HG02973 (cell line): Measurements from ENCODE around the gene LBP.
"Not testable (repeated sequence)": the region's sequence is repeated elsewhere in the genome, so short reads cannot be mapped to it uniquely, and the experiment has no call there.

Experiments
- ATAC-seq: cut with Tn5 transposase; IDR thresholded peaks from one replicate; pipeline ENCODE4 v1.9.1; 2021; ENCODE audit warnings: moderate library complexity; ENCODE audit not compliant: unreplicated experiment

The LBP gene

DNA sequence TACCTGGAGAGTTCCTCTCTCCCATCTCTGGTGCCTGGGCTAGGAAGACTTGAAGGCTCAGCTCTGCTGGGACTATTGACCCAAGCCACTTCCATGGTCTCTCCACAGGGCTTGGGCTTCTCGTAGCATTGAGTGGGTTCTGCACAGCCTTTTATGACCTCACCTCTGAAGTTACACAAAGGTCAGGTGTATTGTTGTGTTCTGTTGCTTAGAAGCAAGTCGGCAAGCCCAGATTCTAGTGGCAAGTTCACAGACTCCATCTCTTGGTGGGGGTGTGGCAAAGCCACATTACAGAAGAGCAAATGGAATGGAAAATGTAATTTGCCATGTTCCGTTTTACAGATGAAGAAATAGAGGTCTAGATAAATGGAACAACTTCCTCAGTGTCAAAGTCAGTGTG is 28.9 kb upstream of the LBP start:
- ATAC-seq: no peak

DNA sequence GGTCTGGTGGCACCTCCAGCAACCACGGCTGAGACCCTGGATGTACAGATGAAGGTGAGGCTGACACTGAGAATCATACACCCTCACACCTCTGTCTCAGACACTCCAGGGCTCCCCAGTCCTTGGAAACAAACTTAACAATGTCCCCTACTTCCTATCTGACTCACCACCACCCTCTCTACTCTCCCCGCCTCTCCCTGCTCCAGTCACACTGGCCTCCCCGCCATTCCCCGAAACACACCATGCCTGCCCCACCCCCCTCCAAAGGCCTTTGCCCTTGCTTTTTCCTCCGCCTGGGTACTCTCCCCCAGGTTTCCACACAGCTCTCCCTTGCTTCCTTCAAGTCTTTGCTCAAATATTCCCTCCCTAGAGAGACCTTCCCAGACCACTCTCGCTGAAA is 26.1 kb upstream of the LBP start:
- no peak for ATAC-seq

DNA sequence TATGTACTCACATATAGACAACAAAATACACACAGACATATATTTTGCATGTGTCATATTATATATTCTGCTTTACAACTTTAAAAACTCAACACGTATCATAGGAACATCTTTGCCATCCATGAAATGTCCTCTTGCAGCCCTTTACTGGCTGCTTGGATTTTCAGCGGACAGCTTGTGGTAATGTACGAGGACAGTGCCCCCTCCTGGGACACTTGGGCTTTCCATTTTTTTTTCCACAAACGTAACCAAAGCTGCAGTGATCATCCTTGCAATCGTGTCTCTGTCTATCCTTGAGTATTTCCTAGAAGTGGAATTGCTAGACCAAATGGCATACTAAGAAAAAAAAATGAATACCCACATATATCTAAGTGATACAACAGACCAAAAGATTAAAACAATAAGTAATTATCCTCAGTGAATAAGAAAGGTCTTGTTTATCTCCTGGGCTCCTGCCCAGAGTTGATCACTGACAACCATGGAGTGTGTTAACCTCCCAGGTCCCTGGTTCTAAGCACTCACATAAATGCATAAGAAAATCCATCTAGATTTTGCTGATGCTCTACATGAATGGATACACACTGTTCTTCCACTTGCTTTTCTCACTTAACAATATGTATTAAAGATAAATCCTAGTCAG is 24.2 kb upstream of the LBP start:
- ATAC-seq: no peak

DNA sequence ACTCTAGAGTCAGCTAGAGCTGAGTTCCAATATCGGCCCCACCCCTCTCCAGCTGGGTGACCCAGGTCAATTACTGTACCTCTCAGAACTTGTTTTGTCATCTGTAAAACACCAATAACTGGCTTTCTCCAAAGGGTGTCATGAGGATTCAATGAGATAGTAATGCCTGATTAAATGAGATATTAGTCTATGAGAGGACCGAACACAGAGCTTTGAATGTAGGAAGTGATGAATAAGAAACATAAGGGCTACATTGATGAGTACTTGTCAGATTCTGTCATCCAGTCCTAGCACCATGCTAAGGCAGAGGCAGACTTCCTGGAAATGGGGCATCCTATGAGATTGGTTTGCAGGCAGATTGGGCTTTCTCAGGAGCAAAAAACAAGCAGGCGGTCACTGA is 22.1 kb upstream of the LBP start:
- ATAC-seq: no peak

DNA sequence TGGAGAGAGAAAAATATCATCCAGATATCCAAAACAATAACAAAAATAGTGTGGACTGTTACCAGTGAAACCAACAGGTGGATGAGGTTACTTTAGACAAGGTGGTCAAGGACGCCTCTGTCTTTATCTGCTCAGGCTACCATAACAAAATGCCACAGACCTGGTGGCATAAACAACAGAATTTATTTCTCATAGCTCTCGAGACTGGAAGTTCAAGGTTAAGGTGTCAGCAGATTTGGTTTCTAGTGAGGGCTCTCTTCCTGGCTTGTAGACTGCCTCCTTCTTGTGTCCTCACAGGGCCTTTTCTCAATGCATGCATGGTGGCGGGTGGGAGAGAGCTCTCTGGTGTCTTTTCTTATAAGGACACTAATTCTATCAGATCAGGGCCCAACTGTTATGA is 21.1 kb upstream of the LBP start:
- ATAC-seq: no peak

DNA sequence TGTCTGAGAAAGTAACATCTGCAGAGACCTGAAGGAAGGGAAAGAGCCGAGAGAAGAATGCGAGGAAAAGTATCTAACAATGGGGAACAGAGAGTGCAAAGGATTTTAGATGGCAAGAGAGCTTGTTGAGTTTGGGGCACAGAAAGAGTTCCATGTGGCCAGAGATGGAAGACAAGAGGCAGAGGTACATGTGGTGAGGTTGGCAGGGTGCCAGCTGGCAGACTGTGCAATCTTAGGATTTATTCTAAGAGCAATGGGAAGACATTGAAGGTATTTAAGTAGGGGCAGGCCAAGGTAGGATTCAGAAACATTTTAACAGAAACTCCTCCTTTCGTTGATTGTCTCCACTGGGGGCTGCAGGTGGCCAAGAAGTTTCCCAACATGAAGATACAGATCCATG is 20.4 kb upstream of the LBP start:
- ATAC-seq: no peak

DNA sequence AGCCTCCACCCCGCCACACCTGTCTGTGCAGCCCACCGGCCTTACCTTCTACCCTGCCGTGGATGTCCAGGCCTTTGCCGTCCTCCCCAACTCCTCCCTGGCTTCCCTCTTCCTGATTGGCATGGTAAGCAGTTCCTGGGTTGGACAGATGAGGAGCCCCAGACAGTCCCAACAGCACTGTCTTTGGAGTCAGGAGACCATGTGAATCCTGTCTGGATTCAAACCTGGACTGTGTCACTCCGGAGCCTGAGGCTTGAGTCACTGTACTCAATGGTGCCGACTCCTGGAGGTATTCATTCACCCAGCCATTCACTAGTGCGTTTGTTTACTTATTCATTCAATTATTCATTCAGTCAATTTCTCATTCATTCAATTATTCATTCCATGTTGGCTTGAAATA is 20.0 kb upstream of the LBP start:
- no peak for ATAC-seq

DNA sequence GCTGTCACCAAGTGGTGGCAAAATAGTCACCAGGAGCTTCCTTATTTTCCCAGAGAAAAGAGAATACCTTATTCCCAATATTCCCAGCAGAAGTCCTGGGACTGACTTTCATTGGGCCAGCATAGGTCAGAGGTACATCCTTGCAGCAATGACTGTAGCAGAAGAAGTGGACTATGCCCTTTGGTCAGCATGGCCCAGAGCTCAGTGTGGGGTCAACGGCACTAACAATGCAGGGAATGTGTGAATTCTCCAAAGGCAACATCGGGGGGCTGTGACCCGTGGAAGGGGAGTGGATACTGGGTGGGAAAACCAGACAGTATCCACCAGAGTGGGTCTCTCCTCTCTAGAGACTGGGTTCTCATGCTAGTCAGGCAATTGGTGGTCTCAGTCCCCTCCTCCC is 15.6 kb upstream of the LBP start:
- ATAC-seq: no peak

DNA sequence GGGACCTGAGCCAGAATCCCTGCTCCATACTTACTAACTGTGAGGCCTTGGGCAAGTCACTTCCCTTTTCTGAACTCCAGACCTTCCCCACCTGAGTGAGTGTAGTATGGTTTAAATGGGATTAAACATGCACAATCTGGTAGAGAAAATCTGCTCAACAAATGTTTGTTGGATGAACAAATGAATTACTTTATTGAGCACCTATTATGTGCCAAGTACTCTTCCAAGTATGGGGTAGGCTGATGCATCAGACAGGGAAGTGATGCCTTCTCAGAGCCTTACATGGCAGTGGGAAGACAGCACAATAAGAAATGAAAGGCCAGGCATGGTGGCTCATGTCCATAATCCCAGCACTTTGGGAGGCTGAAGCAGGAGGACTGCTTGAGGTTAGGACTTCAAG is 15.0 kb upstream of the LBP start:
- ATAC-seq: no peak

DNA sequence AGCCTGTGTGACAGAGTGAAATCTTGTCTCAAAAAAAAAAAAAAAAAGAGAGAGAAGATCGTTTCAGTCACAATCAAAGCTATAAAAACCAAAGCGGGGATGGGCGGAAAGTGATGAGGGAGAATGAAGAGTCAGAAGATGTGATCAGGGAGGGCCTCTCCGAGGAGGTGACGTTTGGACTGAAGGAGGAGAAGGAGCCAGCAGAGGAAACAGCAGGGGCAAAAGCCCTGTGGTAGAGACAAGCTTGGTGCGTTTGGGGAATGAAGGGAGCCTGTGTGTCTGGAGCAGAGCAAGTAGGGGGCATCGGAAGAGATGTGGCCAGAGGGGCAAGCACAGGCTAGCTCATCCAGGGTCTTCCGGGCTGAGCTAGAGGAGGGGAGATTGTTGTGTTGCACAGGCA is 14.5 kb upstream of the LBP start:
- ATAC-seq: no peak

DNA sequence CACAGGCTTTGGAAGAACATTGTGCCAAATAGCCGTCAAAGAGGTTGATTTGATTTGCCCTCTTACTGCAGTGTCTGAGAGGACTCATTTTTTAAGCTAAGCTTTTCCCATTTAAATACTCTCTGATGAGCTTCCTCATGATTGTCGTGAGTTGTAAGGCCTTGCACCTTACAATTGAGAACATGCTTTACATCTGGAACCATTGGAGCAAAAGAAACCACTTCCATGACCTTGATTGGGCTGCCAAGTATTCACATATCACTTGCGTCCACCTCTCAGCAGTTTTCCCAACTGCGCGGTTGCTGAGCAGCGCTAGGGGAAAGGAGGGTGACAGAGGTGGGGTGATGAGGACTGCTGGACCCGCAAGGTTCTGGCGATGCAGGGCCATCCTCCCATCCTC is 12.3 kb upstream of the LBP start:
- no peak for ATAC-seq

DNA sequence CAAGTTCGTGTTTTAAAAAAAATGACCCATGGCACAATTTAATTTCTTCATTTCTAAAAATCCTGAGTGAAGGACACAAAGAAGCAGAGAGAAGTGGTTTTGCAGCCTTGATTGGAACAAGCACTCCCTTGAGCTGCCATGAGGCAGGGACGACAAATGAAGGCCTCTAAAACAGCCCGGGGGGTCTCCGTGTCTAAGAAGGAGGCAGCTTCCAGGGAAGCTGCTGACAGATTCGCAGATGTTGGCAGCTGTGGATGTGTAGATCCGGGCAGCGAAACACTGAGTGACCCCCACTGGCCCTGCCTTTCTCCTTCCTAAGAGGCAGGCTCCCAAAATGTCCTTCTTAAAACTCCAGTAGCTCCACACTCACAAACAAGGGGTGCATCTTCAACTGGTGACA is 9.6 kb upstream of the LBP start:
- no peak for ATAC-seq

DNA sequence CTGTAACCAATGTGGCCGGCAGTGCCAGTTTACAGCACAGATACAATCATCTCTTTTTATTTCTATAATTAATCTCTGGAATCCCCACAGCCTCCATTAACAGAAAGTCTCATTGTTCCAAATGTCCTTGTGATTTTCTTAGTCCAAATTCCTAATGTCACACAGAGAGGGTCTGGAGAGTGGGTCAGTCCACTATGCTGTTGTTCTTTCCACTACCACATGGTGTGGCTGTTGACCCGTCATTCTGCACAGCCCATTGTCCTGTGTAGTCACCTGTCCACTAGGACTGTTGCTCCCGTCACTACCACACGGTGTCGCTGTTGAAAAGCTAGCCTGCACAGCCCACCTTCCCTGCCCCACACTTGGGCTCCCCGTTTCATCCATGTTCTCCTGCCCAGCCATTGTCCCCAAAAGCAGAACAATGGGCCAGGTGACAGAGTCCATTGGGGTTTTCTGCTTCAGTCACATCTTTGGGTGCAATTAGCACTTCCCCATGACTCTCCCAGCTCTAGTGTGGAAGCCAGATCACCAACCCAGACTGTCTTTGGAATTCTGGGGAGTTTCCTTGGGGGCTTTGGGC is 8.6 kb upstream of the LBP start:
- ATAC-seq: no peak

DNA sequence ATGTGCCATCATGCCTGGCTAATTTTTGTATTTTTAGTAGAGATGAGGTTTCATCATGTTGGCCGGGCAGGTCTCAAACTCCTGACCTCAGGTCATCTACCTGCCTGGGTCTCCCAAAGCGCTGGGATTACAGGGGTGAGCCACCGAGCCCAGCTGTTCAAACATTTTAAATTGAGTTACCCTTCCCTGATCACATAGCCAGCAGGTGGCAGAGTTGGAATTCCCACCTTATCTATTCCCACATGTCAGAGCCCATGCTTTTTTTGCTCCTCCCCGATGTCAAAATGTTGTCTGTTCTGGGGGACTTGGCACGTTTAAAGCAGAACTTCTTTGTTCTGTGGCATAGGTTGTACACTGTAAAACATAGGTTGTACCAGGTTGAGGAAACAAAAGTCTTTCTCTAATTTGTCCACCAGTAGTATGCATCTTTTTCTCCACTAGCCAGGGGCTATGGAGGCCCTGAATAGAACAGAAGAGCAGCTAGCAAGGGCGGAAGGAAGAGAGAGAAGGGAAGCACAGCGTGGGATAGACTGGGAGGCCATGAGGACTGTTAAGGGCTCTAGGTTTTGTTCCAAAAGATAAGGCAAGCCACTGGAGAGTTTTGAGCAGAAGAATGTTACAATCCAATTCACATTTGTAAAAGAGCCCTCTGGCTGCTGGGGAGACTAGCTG is 7.3 kb upstream of the LBP start:
- no peak for ATAC-seq

DNA sequence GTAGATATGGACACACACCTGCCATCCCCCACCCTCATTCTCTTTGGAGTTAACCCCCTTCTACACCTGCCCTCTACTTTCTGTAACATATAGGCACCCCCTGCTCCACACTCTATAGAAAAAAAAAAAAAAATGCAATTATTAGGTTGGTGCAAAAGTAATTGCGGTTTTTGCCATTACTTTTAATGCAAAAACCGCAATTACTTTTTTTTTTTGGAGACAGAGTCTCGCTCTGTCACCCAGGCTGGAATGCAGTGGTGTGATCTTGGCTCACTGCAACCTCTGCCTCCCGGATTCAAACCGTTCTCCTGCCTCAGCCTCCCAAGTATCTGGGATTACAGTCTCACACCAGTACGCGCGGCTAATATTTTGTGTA is 6.8 kb upstream of the LBP start:
- not testable (repeated sequence) for ATAC-seq

DNA sequence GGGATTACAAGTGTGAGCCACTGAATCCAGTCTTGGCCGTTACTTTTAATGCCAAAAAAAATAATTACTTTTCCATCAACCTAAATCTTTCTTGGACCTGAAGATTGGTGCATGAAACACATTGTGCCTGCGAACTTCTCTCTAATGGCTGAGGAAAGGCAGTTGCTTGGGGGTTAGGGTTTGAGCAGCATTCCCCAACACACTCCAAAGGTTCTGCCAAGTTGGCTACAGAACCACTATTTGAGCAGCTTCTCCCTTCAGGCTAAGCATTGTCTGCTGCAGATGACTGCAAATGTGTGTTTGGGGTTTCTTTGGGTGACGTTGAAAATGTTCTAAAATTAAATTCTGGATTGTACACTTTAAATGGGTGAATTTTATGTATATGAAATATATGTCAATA is 6.3 kb upstream of the LBP start:
- no peak for ATAC-seq

DNA sequence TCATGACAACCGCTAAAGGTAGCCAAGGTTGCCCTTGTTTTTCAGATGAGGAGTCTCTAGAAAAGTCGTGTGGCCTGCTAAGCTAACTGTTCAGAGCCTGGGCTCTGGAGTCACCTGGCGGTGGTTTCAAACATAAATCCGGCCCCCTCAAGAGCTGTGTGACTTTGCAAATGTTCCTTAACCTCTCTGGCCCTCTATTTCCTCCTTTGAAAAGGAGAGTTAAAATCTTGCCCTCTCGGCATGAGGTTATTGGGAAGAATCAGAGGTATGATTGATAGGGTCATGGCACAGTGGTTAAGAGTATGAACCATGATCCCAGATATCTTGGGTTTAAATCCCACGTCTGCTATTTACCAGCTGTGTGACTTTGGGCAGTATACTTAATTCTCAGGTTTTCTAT is 5.6 kb upstream of the LBP start:
- no peak for ATAC-seq

DNA sequence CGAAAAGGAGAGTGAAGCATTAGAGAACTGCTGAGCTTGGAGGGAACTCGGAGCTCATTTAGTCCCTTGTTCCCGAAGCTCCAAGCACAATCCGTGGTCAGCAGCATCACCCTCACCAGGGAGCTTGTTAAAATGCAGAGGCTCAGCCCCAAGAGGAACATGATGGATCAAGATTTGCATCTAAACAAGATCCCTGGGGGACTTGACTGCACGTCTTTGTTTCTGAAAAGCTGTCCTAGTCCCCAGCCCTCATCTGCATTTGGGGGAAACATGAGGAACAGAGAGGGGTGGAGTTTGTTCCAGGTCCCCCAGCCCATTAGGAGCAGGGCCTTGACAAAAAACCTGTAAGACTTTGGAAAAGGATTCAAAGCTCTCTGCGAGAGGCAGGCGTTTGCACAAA is 4.1 kb upstream of the LBP start:
- no peak for ATAC-seq

DNA sequence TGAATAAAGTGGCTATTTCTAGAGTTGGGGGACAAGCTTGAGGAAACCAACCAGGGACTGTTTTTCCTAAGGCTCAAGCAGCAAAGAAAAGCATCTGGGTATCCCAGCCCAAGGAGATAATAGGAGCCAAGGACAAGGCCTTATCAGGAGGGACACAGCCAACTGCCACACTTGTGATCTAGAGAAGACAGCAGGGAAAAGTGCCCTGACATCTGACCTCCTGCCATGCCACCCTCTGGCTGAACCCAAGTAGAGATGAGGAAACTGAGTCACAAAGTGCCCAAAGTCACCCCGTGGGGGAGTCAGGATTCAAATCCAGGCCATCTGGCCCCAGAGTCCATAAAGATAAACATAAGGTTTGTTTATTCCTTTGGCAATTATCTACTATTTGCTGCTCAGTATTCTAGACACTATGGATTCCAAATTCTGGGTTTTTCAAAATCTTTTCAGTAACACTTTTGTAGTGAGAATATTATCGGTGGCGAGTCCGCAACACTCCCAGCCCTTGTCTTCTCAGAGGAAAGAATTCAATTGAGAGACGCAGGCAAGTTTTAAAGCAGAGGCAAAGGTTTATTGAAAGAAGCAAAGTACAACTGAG is 3.5 kb upstream of the LBP start:
- no peak for ATAC-seq

DNA sequence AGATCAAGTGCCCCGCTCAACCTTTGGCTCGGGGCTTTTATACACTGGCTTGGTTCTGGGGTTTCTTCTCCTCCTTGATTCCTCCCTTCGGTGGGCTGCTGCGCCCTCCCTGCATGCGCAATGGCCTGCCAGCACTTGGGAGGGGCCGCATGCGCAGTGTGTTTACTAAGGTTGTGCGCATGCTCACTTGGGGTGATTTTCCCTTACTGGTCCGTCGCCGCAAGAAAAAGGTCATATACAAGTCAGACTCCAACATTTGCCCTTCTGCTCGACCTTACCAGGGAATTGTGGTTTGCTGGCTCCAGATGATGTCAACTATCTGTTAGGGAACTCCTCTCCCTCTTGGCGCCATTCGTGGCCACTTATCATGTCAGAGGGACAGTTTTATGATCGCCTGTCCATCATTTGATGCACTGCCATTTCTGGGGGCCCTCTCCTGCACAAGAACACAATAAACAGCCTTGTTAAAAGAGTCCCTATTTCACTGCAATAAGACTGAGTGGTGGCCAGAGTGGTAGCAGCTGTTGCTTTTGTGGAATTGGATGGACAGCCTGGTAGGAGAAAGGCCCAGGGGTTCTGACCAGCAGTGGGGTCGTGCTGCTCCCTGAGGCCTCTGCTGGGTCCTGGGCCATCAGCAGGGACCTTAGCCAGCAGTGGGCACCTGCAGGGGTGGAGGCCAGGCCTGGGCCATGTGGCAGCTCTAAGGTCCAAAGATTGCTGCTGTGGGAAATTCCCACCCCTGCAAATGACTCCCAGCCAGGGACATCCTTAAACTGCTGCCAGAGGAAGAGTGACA is 2.8 kb upstream of the LBP start:
- no peak for ATAC-seq

DNA sequence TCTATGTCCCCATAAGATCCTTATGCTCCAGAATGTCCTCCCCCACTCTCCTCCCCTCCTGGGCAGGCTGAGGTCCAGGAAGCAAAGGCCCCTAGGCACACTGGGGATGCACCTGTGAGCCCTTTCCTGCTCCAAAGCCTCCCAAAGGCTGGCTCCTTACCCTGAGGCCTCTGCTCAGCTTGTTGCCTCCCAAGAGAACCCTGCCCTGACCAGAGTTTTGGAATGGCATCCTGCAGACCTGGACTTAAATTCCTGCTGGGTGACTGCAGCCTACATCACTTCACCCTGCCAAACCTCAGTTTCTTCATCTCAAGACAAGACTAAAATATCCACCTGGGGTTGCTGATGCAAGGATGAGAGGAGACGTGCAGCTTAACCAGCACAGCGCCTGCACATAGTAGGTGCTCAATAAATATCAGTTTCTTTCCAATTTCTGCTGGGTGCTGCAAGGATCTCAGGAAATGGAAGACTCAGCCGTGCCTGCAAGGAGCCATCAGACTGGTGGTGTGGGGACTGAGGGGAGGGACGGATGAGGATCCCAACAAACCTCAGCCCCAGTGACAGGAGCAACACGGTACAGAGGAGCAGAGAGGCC is 2.1 kb upstream of the LBP start:
- ATAC-seq: no peak
